HEK293 (cell line): Measurements from ENCODE around the gene CASK.

Source experiments
- CTCF ChIA-PET: fragments of 350-600 bp; formaldehyde crosslinking; extraction: SDS; loops from one replicate; lab custom pipeline; 2021; ENCODE audit warnings: antibody characterized with exemption; lab: Yijun Ruan, JAX
- POLR2A ChIA-PET: fragments of 300-600 bp; formaldehyde crosslinking; extraction: SDS; loops from one replicate; lab custom pipeline; 2020; ENCODE audit warnings: antibody characterized with exemption, inconsistent platforms; lab: Yijun Ruan, JAX
- H3K27ac ChIP-seq: fragments of 200-500 bp; sonication (Bioruptor generic); 2 replicates; pipeline ENCODE4 v1.5.1; 2014; ENCODE audit warnings: low read depth, low read length, control low read depth, inconsistent platforms; ENCODE audit errors: extremely low read depth
- H3K36me3 ChIP-seq, 2 experiments: fragments of 200-500 bp in 1 of 2; sonication (Bioruptor generic) in 1 of 2; 1 replicate in 1 of 2; 2 replicates in 1 of 2; pipeline ENCODE4 v1.5.1; 2014 to 2017; ENCODE audit warnings: inconsistent platforms in 2 of 2, low read length in 2 of 2; ENCODE audit not compliant: control insufficient read depth in 2 of 2, insufficient read depth in 1 of 2
- H3K4me1 ChIP-seq: fragments of 200-500 bp; sonication (Bioruptor generic); 2 replicates; pipeline ENCODE4 v1.5.1; 2014; ENCODE audit warnings: mild to moderate bottlenecking, low read length, inconsistent platforms; ENCODE audit not compliant: control insufficient read depth, insufficient read depth
- H3K4me3 ChIP-seq: 2 replicates; pipeline ENCODE4 v1.5.1; 2011; ENCODE audit warnings: low read depth, mild to moderate bottlenecking, control low read depth, low read length, moderate library complexity
- H3K9me3 ChIP-seq: fragments of 200-500 bp; sonication (Bioruptor generic); 2 replicates; pipeline ENCODE4 v1.5.1; 2014; ENCODE audit warnings: low read depth, low read length, inconsistent platforms; ENCODE audit not compliant: control insufficient read depth, insufficient read depth
- GLI2 ChIP-seq: fragments of 450-650 bp; formaldehyde crosslinking; IDR thresholded peaks from 2 replicates; pipeline ENCODE4; 2017; ENCODE audit warnings: missing biosample characterization, missing genetic modification characterization, low read depth, borderline replicate concordance
- KLF7 ChIP-seq: fragments of 450-650 bp; formaldehyde crosslinking; IDR thresholded peaks from 2 replicates; pipeline ENCODE4 v1.5.1; 2016; ENCODE audit warnings: missing biosample characterization, missing genetic modification characterization, borderline replicate concordance
- PRDM10 ChIP-seq: fragments of 450-650 bp; formaldehyde crosslinking; IDR thresholded peaks from 2 replicates; pipeline ENCODE4 v1.5.1; 2016; ENCODE audit warnings: missing biosample characterization, missing genetic modification characterization
- PRDM4 ChIP-seq: fragments of 450-650 bp; formaldehyde crosslinking; IDR thresholded peaks from 2 replicates; pipeline ENCODE4 v1.5.1; 2017; ENCODE audit warnings: missing biosample characterization, missing genetic modification characterization
- REPIN1 ChIP-seq: fragments of 450-650 bp; formaldehyde crosslinking; IDR thresholded peaks from 2 replicates; pipeline ENCODE4 v1.5.1; 2017; ENCODE audit warnings: missing biosample characterization, missing genetic modification characterization, low read depth
- REST ChIP-seq: fragments of 450-650 bp; formaldehyde crosslinking; IDR thresholded peaks from 2 replicates; pipeline ENCODE4 v1.5.1; 2016; ENCODE audit warnings: missing biosample characterization, missing genetic modification characterization
- SP2 ChIP-seq: fragments of 450-650 bp; formaldehyde crosslinking; IDR thresholded peaks from 2 replicates; pipeline ENCODE4 v1.5.1; 2016; ENCODE audit warnings: missing biosample characterization, missing genetic modification characterization
- SP3 ChIP-seq: fragments of 450-650 bp; formaldehyde crosslinking; IDR thresholded peaks from 2 replicates; pipeline ENCODE4 v1.5.1; 2016; ENCODE audit warnings: missing biosample characterization, missing genetic modification characterization
- SP7 ChIP-seq: fragments of 450-650 bp; formaldehyde crosslinking; IDR thresholded peaks from 2 replicates; pipeline ENCODE4 v1.5.1; 2016; ENCODE audit warnings: missing biosample characterization, missing genetic modification characterization
- ZBTB20 ChIP-seq: fragments of 450-650 bp; formaldehyde crosslinking; IDR thresholded peaks from 2 replicates; pipeline ENCODE4 v1.5.1; 2016; ENCODE audit warnings: missing biosample characterization, missing genetic modification characterization
- ZFP41 ChIP-seq: fragments of 450-650 bp; formaldehyde crosslinking; IDR thresholded peaks from 2 replicates; pipeline ENCODE4 v1.5.1; 2016; ENCODE audit warnings: missing biosample characterization, missing genetic modification characterization, borderline replicate concordance
- ZNF146 ChIP-seq: fragments of 450-650 bp; formaldehyde crosslinking; IDR thresholded peaks from 2 replicates; pipeline ENCODE4 v1.5.1; 2016; ENCODE audit warnings: missing biosample characterization, missing genetic modification characterization
- ZNF26 ChIP-seq: fragments of 450-650 bp; formaldehyde crosslinking; IDR thresholded peaks from 2 replicates; pipeline ENCODE4 v1.5.1; 2016; ENCODE audit warnings: missing biosample characterization, missing genetic modification characterization
- ZNF280C ChIP-seq: fragments of 450-650 bp; formaldehyde crosslinking; IDR thresholded peaks from 2 replicates; pipeline ENCODE4 v1.5.1; 2016; ENCODE audit warnings: missing biosample characterization, missing genetic modification characterization
- ZNF514 ChIP-seq: fragments of 450-650 bp; formaldehyde crosslinking; IDR thresholded peaks from 2 replicates; pipeline ENCODE4 v1.5.1; 2016; ENCODE audit warnings: missing biosample characterization, missing genetic modification characterization
- ZNF558 ChIP-seq: fragments of 450-650 bp; formaldehyde crosslinking; IDR thresholded peaks from 2 replicates; pipeline ENCODE4 v1.5.1; 2016; ENCODE audit warnings: missing biosample characterization, missing genetic modification characterization
- ZNF76 ChIP-seq: fragments of 450-650 bp; formaldehyde crosslinking; IDR thresholded peaks from 2 replicates; pipeline ENCODE4; 2016; ENCODE audit warnings: low read depth, missing biosample characterization, missing genetic modification characterization, borderline replicate concordance
- ZNF776 ChIP-seq: fragments of 450-650 bp; formaldehyde crosslinking; IDR thresholded peaks from 2 replicates; pipeline ENCODE4 v1.5.0; 2017; ENCODE audit warnings: missing biosample characterization, missing genetic modification characterization, borderline replicate concordance

The CASK gene

GRCh38 chrX:41499195-41499594 lies 424.2 kb downstream of the CASK start:
- POLR2A ChIA-PET, result no interaction called here
- H3K27ac ChIP-seq, result no peak overlapping the region
- no peak overlapping the region for H3K4me3 ChIP-seq
- no peak for TF ChIP-seq REPIN1 (tag by site-specific recombination)
- no peak for TF ChIP-seq ZBTB20 (tag by site-specific recombination)
- no peak for TF ChIP-seq SP3 (tag by site-specific recombination)
- TF ChIP-seq KLF7 (tag by site-specific recombination), result no peak
- TF ChIP-seq ZNF776 (tag by site-specific recombination), result no peak
- no peak for TF ChIP-seq ZNF26 (tag by site-specific recombination)
- TF ChIP-seq ZFP41 (tag by site-specific recombination), result no peak
- no peak for TF ChIP-seq ZNF280C (tag by site-specific recombination)
- no peak for TF ChIP-seq ZNF76 (tag by site-specific recombination)
- no peak for TF ChIP-seq ZNF146 (tag by site-specific recombination)
- no peak for TF ChIP-seq PRDM4 (tag by site-specific recombination)
- TF ChIP-seq SP7 (tag by site-specific recombination), result no peak
- TF ChIP-seq SP2 (tag by site-specific recombination), result no peak
- TF ChIP-seq PRDM10 (tag by site-specific recombination), result no peak
- TF ChIP-seq GLI2, result no peak
- no peak for TF ChIP-seq ZNF558 (tag by site-specific recombination)
- TF ChIP-seq ZNF514 (tag by site-specific recombination), result no peak
- TF ChIP-seq REST (tag by site-specific recombination), result no peak
- TF ChIP-seq, all 188 proteins: peak for 0
- no peaks in the 10 kb centered on the region for H3K9me3 ChIP-seq
- no peaks in the 10 kb centered on the region for H3K36me3 ChIP-seq
- CTCF ChIA-PET, result no interaction called here
- no peaks in the 10 kb centered on the region for H3K4me1 ChIP-seq
